HepG2 (cell line): ENCODE measurements around the gene GIPC1. TPM values are rescaled to one million over a fixed set of nuclear protein-coding genes. Genes with fewer than 3 reads are reported as not detected.

Experiments used
- ATF2 ChIP-seq: sonication (generic); formaldehyde crosslinking; IDR thresholded peaks from 2 replicates; pipeline ENCODE4 v1.4.0; 2020; ENCODE audit warnings: missing genetic modification reagents
- FIP1L1 ChIP-seq: fragments of 200-400 bp; formaldehyde crosslinking; IDR thresholded peaks from 2 replicates; pipeline ENCODE4 v1.6.1; 2018; ENCODE audit warnings: low read depth, mild to moderate bottlenecking, low read length, moderate library complexity, borderline replicate concordance; ENCODE audit not compliant: insufficient read depth
- HNF4G ChIP-seq, 2 experiments: sonication (generic) in 1 of 2; formaldehyde crosslinking in 1 of 2; IDR thresholded peaks; 2 replicates each; pipeline versions ENCODE4 v1.4.0 to v1.6.1; 2011 to 2020; ENCODE audit warnings: borderline replicate concordance in 2 of 2, low read depth in 2 of 2, mild to moderate bottlenecking in 2 of 2, low read length in 1 of 2, missing genetic modification reagents in 1 of 2, moderate library complexity in 1 of 2
- IKZF4 ChIP-seq: sonication (generic); formaldehyde crosslinking; IDR thresholded peaks from 2 replicates; pipeline ENCODE4 v1.5.1; 2020; ENCODE audit warnings: borderline replicate concordance, mild to moderate bottlenecking, low read depth, missing genetic modification reagents; ENCODE audit errors: not compliant biosample characterization
- KDM5B ChIP-seq: sonication (generic); formaldehyde crosslinking; IDR thresholded peaks from 2 replicates; pipeline ENCODE4 v1.4.0; 2020; ENCODE audit warnings: missing genetic modification reagents, mild to moderate bottlenecking, borderline replicate concordance
- MXI1 ChIP-seq: IDR thresholded peaks from 3 replicates; pipeline ENCODE4 v1.6.1; 2012; ENCODE audit warnings: low read depth, low read length, inconsistent platforms, borderline replicate concordance
- MYNN ChIP-seq: sonication (generic); formaldehyde crosslinking; IDR thresholded peaks from 2 replicates; pipeline ENCODE4 v1.4.0; 2020; ENCODE audit warnings: mild to moderate bottlenecking, low read depth, missing genetic modification reagents
- REST ChIP-seq, 2 experiments: IDR thresholded peaks; 2 replicates each; pipeline ENCODE4 v1.6.1; 2011 to 2012; ENCODE audit warnings: low read length in 2 of 2, borderline replicate concordance in 1 of 2, low read depth in 1 of 2, mild to moderate bottlenecking in 1 of 2, moderate library complexity in 1 of 2
- SOX6 ChIP-seq, 2 experiments: fragments of 450-650 bp in 1 of 2; sonication (generic) in 1 of 2; formaldehyde crosslinking in 1 of 2; IDR thresholded peaks; 2 replicates each; pipeline versions ENCODE4 v1.4.0 to v1.6.1; 2017 to 2020; ENCODE audit warnings: antibody characterized with exemption in 1 of 2, mild to moderate bottlenecking in 1 of 2, missing genetic modification reagents in 1 of 2
- STAT5B ChIP-seq: sonication (generic); formaldehyde crosslinking; IDR thresholded peaks from 2 replicates; pipeline ENCODE4 v1.4.0; 2020; ENCODE audit warnings: missing genetic modification reagents
- ZBTB42 ChIP-seq: sonication (generic); formaldehyde crosslinking; IDR thresholded peaks from 2 replicates; pipeline ENCODE4 v1.5.0; 2020; ENCODE audit warnings: mild to moderate bottlenecking, missing genetic modification reagents
- ZKSCAN8 ChIP-seq: IDR thresholded peaks from 2 replicates; pipeline ENCODE4 v1.6.1; 2016; ENCODE audit warnings: borderline replicate concordance, missing genetic modification reagents, missing compliant biosample characterization
- ZNF251 ChIP-seq: sonication (generic); formaldehyde crosslinking; IDR thresholded peaks from 2 replicates; pipeline ENCODE4 v1.9.0; 2021; ENCODE audit warnings: mild to moderate bottlenecking, missing genetic modification reagents
- ZNF564 ChIP-seq: sonication (generic); formaldehyde crosslinking; IDR thresholded peaks from 2 replicates; pipeline ENCODE4 v1.8.1; 2023; ENCODE audit warnings: mild to moderate bottlenecking, missing genetic modification reagents
- ZNF768 ChIP-seq: sonication (generic); formaldehyde crosslinking; IDR thresholded peaks from 2 replicates; pipeline ENCODE4 v1.4.0; 2020; ENCODE audit warnings: missing genetic modification reagents
- ZNF775 ChIP-seq: sonication (generic); formaldehyde crosslinking; IDR thresholded peaks from 2 replicates; pipeline ENCODE4 v1.4.0; 2020; ENCODE audit warnings: missing genetic modification reagents, mild to moderate bottlenecking, moderate library complexity, borderline replicate concordance
- ZSCAN31 ChIP-seq: sonication (generic); formaldehyde crosslinking; IDR thresholded peaks from 2 replicates; pipeline ENCODE4 v1.5.0; 2020; ENCODE audit warnings: low read depth, mild to moderate bottlenecking, missing genetic modification reagents
- polyA plus RNA-seq, 8 experiments: library from polyadenylated mRNA; depleted of rRNA in 3 of 8; stranded (reverse) in 7 of 8; unstranded in 1 of 8; fragments of >200 nt; fragmentation: Illumina TruSeq in 4 of 8; extraction: Trizol in 4 of 8; gene quantifications; 2 replicates each; pipeline versions ENCODE4 v1.2.1 to v1.2.3, GENCODE V29; 2011 to 2016; ENCODE audit warnings: low read depth in 4 of 8, missing spikeins in 1 of 8, mixed read lengths in 1 of 8; ENCODE audit not compliant: insufficient read depth in 1 of 8
- total RNA-seq, 5 experiments: library from RNA; depleted of rRNA; stranded (reverse); fragments of >200 nt; fragmentation: Illumina TruSeq; extraction: Trizol; gene quantifications; 2 replicates each; pipeline ENCODE4 v1.2.3, GENCODE V29; 2016; ENCODE audit warnings: low read depth in 1 of 5
- TF ChIP-seq, protein P1 (sequence below): fragments of 450-650 bp; IDR thresholded peaks from 2 replicates; pipeline ENCODE4 v1.6.1; 2017
- TF ChIP-seq, protein P2 (sequence below): sonication (generic); formaldehyde crosslinking; IDR thresholded peaks from 2 replicates; pipeline ENCODE4 v1.4.0; 2020; ENCODE audit warnings: missing genetic modification reagents

GIPC1 gene
- total and polyA plus RNA-seq, 2 of the 13 experiments (the other 11 are each of a cell fraction or from before 2014, with no cell fraction given), result 27.1 to 48.1 TPM

GRCh38 chr19:14529254-14530004 is 33.5 kb upstream of the GIPC1 start, which contains the start of gene TECR (continued):
- TF ChIP-seq SOX6 (IDR thresholded peaks at IDR 0.05) (no peak), SOX6 (CRISPR knock-in tag; IDR thresholded peaks at IDR 0.05) (peak; percentile 46; the same call in 1 of the 2 replicates), REST (IDR thresholded peaks at IDR 0.05; ENCODE audit: borderline replicate concordance in 1 of 2, low read depth in 1 of 2, low read length in 2 of 2) (no peak), ZNF775 (CRISPR knock-in tag) (no peak), KDM5B (peak; percentile 82; the same call in 1 of the 2 replicates), MXI1 (peak; percentile 78; the same call in 1 of the 3 replicates), STAT5B (CRISPR knock-in tag) (no peak), IKZF4 (CRISPR knock-in tag) (peak; percentile 42), ZKSCAN8 (CRISPR knock-in tag) (no peak), ZNF768 (peak; percentile 66; the same call in 1 of the 2 replicates), ZNF564 (CRISPR knock-in tag) (peak; percentile 78; the same call in 1 of the 2 replicates), FIP1L1 (no peak), ZSCAN31 (peak; percentile 85), ATF2 (CRISPR knock-in tag) (no peak; the same call in 1 of the 2 replicates), ZNF251 (CRISPR knock-in tag) (no peak), ZBTB42 (CRISPR knock-in tag) (no peak), MYNN (CRISPR knock-in tag) (no peak), HNF4G (IDR thresholded peaks at IDR 0.05; ENCODE audit: borderline replicate concordance, low read depth, low read length) (no peak), HNF4G (CRISPR knock-in tag; IDR thresholded peaks at IDR 0.05; ENCODE audit: borderline replicate concordance, low read depth) (no peak)
- TF ChIP-seq, protein P1, sequence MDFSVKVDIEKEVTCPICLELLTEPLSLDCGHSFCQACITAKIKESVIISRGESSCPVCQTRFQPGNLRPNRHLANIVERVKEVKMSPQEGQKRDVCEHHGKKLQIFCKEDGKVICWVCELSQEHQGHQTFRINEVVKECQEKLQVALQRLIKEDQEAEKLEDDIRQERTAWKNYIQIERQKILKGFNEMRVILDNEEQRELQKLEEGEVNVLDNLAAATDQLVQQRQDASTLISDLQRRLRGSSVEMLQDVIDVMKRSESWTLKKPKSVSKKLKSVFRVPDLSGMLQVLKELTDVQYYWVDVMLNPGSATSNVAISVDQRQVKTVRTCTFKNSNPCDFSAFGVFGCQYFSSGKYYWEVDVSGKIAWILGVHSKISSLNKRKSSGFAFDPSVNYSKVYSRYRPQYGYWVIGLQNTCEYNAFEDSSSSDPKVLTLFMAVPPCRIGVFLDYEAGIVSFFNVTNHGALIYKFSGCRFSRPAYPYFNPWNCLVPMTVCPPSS, result no peak
- TF ChIP-seq, protein P2, sequence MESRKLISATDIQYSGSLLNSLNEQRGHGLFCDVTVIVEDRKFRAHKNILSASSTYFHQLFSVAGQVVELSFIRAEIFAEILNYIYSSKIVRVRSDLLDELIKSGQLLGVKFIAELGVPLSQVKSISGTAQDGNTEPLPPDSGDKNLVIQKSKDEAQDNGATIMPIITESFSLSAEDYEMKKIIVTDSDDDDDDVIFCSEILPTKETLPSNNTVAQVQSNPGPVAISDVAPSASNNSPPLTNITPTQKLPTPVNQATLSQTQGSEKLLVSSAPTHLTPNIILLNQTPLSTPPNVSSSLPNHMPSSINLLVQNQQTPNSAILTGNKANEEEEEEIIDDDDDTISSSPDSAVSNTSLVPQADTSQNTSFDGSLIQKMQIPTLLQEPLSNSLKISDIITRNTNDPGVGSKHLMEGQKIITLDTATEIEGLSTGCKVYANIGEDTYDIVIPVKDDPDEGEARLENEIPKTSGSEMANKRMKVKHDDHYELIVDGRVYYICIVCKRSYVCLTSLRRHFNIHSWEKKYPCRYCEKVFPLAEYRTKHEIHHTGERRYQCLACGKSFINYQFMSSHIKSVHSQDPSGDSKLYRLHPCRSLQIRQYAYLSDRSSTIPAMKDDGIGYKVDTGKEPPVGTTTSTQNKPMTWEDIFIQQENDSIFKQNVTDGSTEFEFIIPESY (CRISPR knock-in tag), result no peak
